ENCODE results near the gene ZBED2. TPM values are rescaled to one million over a fixed set of nuclear protein-coding genes. Genes with fewer than 3 reads are reported as not detected.

Gene ZBED2
- total RNA-seq, 1 donor from 2014 or later: 1.0 TPM

- Mint-ChIP-seq H3K27ac (ENCODE audit: unreplicated experiment) (no peak overlapping the region), H3K27me3 (ENCODE audit: low read depth, unreplicated experiment) (no peaks in the 10 kb centered on the region), H3K4me3 (ENCODE audit: unreplicated experiment) (no peak overlapping the region), H3K4me1 (ENCODE audit: low read depth, unreplicated experiment) (peaks cover 4% of the 10 kb centered on the region), H3K9me3 (ENCODE audit: unreplicated experiment) (no peaks in the 10 kb centered on the region), H3K36me3 (ENCODE audit: low read depth, unreplicated experiment) (peaks cover 1% of the 10 kb centered on the region)
- no peaks in the 10 kb centered on the region for H3K27me3 ChIP-seq (ENCODE audit: insufficient read depth, low read length)
- H3K9ac ChIP-seq (ENCODE audit: low read length): no peak overlapping the region
- no peaks in the 10 kb centered on the region for H3K36me3 ChIP-seq (ENCODE audit: insufficient read depth, low read length)
- no peak overlapping the region for H3K27ac ChIP-seq (ENCODE audit: low read depth, low read length)
- H3K79me2 ChIP-seq (ENCODE audit: insufficient read depth, low read length): no peaks in the 10 kb centered on the region
- H2AFZ ChIP-seq (ENCODE audit: low read depth, low read length): no peak overlapping the region
- H3K4me3 ChIP-seq (ENCODE audit: insufficient read depth, low read depth, low read length): no peak overlapping the region
- no peak overlapping the region for H3K4me2 ChIP-seq (ENCODE audit: low read length)
- peaks cover 7% of the 10 kb centered on the region for H3K9me3 ChIP-seq (ENCODE audit: insufficient read depth, low read depth, low read length)
- H4K20me1 ChIP-seq (ENCODE audit: insufficient read depth, low read length): no peaks in the 10 kb centered on the region
- FAIRE-seq (no peak), DNase-seq (ENCODE audit: low read depth) (no peak)
- no peak for TF ChIP-seq EZH2 (IDR thresholded peaks at IDR 0.05; ENCODE audit: insufficient read depth, low read length)
- TF ChIP-seq, protein P1, sequence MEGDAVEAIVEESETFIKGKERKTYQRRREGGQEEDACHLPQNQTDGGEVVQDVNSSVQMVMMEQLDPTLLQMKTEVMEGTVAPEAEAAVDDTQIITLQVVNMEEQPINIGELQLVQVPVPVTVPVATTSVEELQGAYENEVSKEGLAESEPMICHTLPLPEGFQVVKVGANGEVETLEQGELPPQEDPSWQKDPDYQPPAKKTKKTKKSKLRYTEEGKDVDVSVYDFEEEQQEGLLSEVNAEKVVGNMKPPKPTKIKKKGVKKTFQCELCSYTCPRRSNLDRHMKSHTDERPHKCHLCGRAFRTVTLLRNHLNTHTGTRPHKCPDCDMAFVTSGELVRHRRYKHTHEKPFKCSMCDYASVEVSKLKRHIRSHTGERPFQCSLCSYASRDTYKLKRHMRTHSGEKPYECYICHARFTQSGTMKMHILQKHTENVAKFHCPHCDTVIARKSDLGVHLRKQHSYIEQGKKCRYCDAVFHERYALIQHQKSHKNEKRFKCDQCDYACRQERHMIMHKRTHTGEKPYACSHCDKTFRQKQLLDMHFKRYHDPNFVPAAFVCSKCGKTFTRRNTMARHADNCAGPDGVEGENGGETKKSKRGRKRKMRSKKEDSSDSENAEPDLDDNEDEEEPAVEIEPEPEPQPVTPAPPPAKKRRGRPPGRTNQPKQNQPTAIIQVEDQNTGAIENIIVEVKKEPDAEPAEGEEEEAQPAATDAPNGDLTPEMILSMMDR (IDR thresholded peaks at IDR 0.05; ENCODE audit: insufficient read depth, low read depth, low read length): no peak
- no peaks in the 10 kb centered on the region for H3K4me1 ChIP-seq (ENCODE audit: insufficient read depth, low read length)
Observed at GRCh38 chr3:111617912-111618601, 22.9 kb upstream of the ZBED2 start.

DNA sequence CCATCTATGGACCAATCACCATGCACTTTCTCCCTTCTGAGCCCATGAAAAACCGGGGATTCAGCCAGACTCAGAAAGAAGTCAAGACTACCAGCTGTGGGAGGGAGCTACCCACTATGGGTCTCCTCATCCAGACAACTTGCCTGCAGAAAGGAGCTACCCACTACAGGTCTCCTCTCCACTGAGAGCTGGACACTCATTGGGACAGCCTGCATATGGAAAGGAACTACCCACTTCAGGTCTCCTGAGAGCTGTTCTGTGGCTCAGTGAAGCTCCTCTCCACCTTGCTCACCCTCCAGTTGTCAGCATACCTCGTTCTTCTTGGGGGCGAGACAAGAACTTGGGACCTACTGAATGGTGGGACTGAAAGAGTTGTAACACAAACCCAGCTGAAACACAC is 22.3 kb upstream of the ZBED2 start:
- Histone ChIP-seq H3K27me3 (ENCODE audit: insufficient read depth, low read length) (no peaks in the 10 kb centered on the region), H3K9ac (ENCODE audit: low read length) (no peak overlapping the region), H3K9me3 (ENCODE audit: insufficient read depth, low read depth, low read length) (peaks cover 7% of the 10 kb centered on the region), H3K79me2 (ENCODE audit: insufficient read depth, low read length) (no peaks in the 10 kb centered on the region), H4K20me1 (ENCODE audit: insufficient read depth, low read length) (no peaks in the 10 kb centered on the region), H3K4me3 (ENCODE audit: insufficient read depth, low read depth, low read length) (no peak overlapping the region), H3K27ac (ENCODE audit: low read depth, low read length) (no peak overlapping the region), H3K36me3 (ENCODE audit: insufficient read depth, low read length) (no peaks in the 10 kb centered on the region), H3K4me1 (ENCODE audit: insufficient read depth, low read length) (no peaks in the 10 kb centered on the region), H2AFZ (ENCODE audit: low read depth, low read length) (no peak overlapping the region), H3K4me2 (ENCODE audit: low read length) (no peak overlapping the region)
- Mint-ChIP-seq H3K27me3 (ENCODE audit: low read depth, unreplicated experiment) (no peaks in the 10 kb centered on the region), H3K4me1 (ENCODE audit: low read depth, unreplicated experiment) (peaks cover 4% of the 10 kb centered on the region), H3K27ac (ENCODE audit: unreplicated experiment) (no peak overlapping the region), H3K36me3 (ENCODE audit: low read depth, unreplicated experiment) (peaks cover 1% of the 10 kb centered on the region), H3K4me3 (ENCODE audit: unreplicated experiment) (no peak overlapping the region), H3K9me3 (ENCODE audit: unreplicated experiment) (no peaks in the 10 kb centered on the region)
- TF ChIP-seq EZH2 (IDR thresholded peaks at IDR 0.05; ENCODE audit: insufficient read depth, low read length): no peak
- TF ChIP-seq, protein P1 (IDR thresholded peaks at IDR 0.05; ENCODE audit: insufficient read depth, low read depth, low read length): no peak
- FAIRE-seq: no peak
- no peak for DNase-seq (ENCODE audit: low read depth)

DNA sequence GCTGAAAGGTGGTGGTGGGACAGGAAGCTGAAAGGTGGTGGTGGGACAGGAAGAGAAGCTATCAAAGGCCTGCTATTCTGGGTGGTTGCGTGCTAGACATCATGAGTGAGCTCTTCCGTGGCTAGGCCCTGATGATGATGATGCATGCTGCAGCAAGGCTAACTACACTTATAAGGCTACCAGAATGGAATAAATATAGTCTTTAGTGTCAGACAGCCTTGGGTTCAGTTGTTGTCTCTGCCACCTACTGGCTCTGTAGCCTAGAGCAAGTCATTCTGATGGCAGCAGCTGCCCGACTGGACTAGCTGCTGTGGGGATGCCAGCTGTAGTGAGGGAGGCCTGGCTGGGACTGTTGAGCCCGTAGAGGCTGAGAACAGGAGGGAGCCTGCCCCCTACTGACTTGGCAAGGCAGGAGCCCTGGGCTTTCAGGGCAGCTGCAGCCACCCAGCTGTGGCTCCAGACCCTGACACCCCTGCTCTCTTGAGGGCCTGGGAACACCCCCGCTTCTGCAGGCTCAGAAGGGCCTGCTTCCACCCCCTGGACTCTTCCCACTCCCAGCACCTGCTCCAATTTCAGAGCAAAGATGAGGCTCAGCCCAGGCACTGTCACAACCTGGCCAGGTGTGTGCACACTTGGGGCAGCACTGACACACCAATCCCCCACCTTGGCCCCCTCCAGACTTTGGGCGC is 21.4 kb upstream of the ZBED2 start:
- H3K9me3 ChIP-seq (ENCODE audit: insufficient read depth, low read depth, low read length): peaks cover 7% of the 10 kb centered on the region
- H3K27me3 ChIP-seq (ENCODE audit: insufficient read depth, low read length): no peaks in the 10 kb centered on the region
- H3K4me2 ChIP-seq (ENCODE audit: low read length): no peak overlapping the region
- no peaks in the 10 kb centered on the region for H4K20me1 ChIP-seq (ENCODE audit: insufficient read depth, low read length)
- no peaks in the 10 kb centered on the region for H3K4me1 ChIP-seq (ENCODE audit: insufficient read depth, low read length)
- H3K9ac ChIP-seq (ENCODE audit: low read length): no peak overlapping the region
- no peak overlapping the region for H2AFZ ChIP-seq (ENCODE audit: low read depth, low read length)
- FAIRE-seq (no peak), DNase-seq (ENCODE audit: low read depth) (no peak)
- H3K9me3 Mint-ChIP-seq (ENCODE audit: unreplicated experiment): no peaks in the 10 kb centered on the region
- peaks cover 4% of the 10 kb centered on the region for H3K4me1 Mint-ChIP-seq (ENCODE audit: low read depth, unreplicated experiment)
- H3K27ac Mint-ChIP-seq (ENCODE audit: unreplicated experiment): no peak overlapping the region
- H3K79me2 ChIP-seq (ENCODE audit: insufficient read depth, low read length): no peaks in the 10 kb centered on the region
- TF ChIP-seq EZH2 (IDR thresholded peaks at IDR 0.05; ENCODE audit: insufficient read depth, low read length): no peak
- TF ChIP-seq, protein P1 (IDR thresholded peaks at IDR 0.05; ENCODE audit: insufficient read depth, low read depth, low read length): no peak
- no peak overlapping the region for H3K27ac ChIP-seq (ENCODE audit: low read depth, low read length)
- no peak overlapping the region for H3K4me3 ChIP-seq (ENCODE audit: insufficient read depth, low read depth, low read length)
- H3K27me3 Mint-ChIP-seq (ENCODE audit: low read depth, unreplicated experiment): peaks cover 2% of the 10 kb centered on the region
- H3K4me3 Mint-ChIP-seq (ENCODE audit: unreplicated experiment): no peak overlapping the region
- peaks cover 1% of the 10 kb centered on the region for H3K36me3 Mint-ChIP-seq (ENCODE audit: low read depth, unreplicated experiment)
- H3K36me3 ChIP-seq (ENCODE audit: insufficient read depth, low read length): no peaks in the 10 kb centered on the region
